B cell (primary cell): ENCODE data around the gene PITPNB. TPM values are rescaled to one million over a fixed set of nuclear protein-coding genes. Genes with fewer than 3 reads are reported as not detected.

Experiments used
- ATAC-seq: fragments of 200-7000 bp; cut with Tn5 transposase; one replicate; pipeline ENCODE4 v1.10.0; 2021; ENCODE audit warnings: low read depth, mild to moderate bottlenecking, moderate number of reproducible peaks, moderate library complexity
- CTCF ChIA-PET: fragments of 350-600 bp; sonication (Branson Sonifier 250); formaldehyde crosslinking; loops from one replicate; lab custom pipeline; 2021; ENCODE audit warnings: antibody characterized with exemption, inconsistent platforms; lab: Charles Lee
- POLR2A ChIA-PET: fragments of 350-600 bp; sonication (Branson Sonifier 250); formaldehyde crosslinking; loops from one replicate; lab custom pipeline; 2021; ENCODE audit warnings: antibody characterized with exemption; lab: Charles Lee
- DNase-seq: peaks from one replicate; pipeline ENCODE4 v3.0.0; 2013
- H2AFZ ChIP-seq: 2 replicates; pipeline ENCODE4 v1.6.1; 2012; ENCODE audit warnings: mild to moderate bottlenecking, low read depth, low read length; ENCODE audit not compliant: insufficient read depth, poor library complexity, severe bottlenecking
- H3K27ac ChIP-seq, 2 donors: 1 replicate in 1 of 2; 2 replicates in 1 of 2; pipeline ENCODE4 v1.5.1; 2012 to 2013; ENCODE audit warnings: low read length in 2 of 2, mild to moderate bottlenecking in 2 of 2, moderate library complexity in 1 of 2
- H3K27me3 ChIP-seq, 4 experiments: fragments of 200-600 bp in 1 of 4; sonication (generic) in 1 of 4; replicated peaks in 1 of 4; 1 replicate in 2 of 4; 2 replicates in 2 of 4; pipeline versions ENCODE4 v1.6.1 to v1.7.0; 2013 to 2016; ENCODE audit warnings: low read length in 3 of 4, mild to moderate bottlenecking in 2 of 4, mixed read lengths in 1 of 4, moderate library complexity in 1 of 4; ENCODE audit not compliant: insufficient read depth in 4 of 4, control insufficient read depth in 3 of 4; ENCODE audit errors: control extremely low read depth in 1 of 4
- H3K36me3 ChIP-seq, 2 experiments: replicated peaks in 1 of 2; 1 replicate in 1 of 2; 2 replicates in 1 of 2; pipeline versions ENCODE4 v1.6.1 to v1.7.1; 2013; ENCODE audit warnings: low read length in 1 of 2; ENCODE audit not compliant: insufficient read depth in 2 of 2, control insufficient read depth in 1 of 2; ENCODE audit errors: control extremely low read depth in 1 of 2, extremely low read depth in 1 of 2
- H3K4me1 ChIP-seq, 2 donors: fragments of 200-600 bp in 1 of 2; sonication (generic) in 1 of 2; 1 replicate in 1 of 2; 2 replicates in 1 of 2; pipeline versions ENCODE4 v1.5.1 to v1.6.1; 2013 to 2017; ENCODE audit warnings: low read length in 2 of 2; ENCODE audit not compliant: control insufficient read depth in 2 of 2, insufficient read depth in 2 of 2
- H3K4me2 ChIP-seq: replicated peaks from 2 replicates; pipeline ENCODE3; 2012; ENCODE audit warnings: mild to moderate bottlenecking, low read depth, low read length; ENCODE audit not compliant: poor library complexity, severe bottlenecking
- H3K4me3 ChIP-seq, 5 experiments: fragments of 200-600 bp in 1 of 5; sonication (generic) in 1 of 5; 1 replicate in 3 of 5; 2 replicates in 2 of 5; pipeline versions ENCODE4 v1.5.1 to v1.7.0; 2011 to 2016; ENCODE audit warnings: low read length in 4 of 5, mild to moderate bottlenecking in 4 of 5, low read depth in 2 of 5, control low read depth in 1 of 5, moderate library complexity in 1 of 5; ENCODE audit not compliant: insufficient read depth in 1 of 5; ENCODE audit errors: control extremely low read depth in 1 of 5, extremely low read depth in 1 of 5
- H3K79me2 ChIP-seq: fragments of 200-600 bp; sonication (generic); one replicate; pipeline ENCODE4 v1.6.0; 2016; ENCODE audit warnings: low read length; ENCODE audit not compliant: control insufficient read depth, insufficient read depth
- H3K9ac ChIP-seq: fragments of 200-600 bp; sonication (generic); 2 replicates; pipeline ENCODE4 v1.6.1; 2017; ENCODE audit warnings: mild to moderate bottlenecking, low read length, moderate library complexity
- H3K9me3 ChIP-seq, 3 donors: one replicate each; pipeline versions ENCODE4 v1.6.1 to v1.7.1; 2013; ENCODE audit warnings: low read length in 2 of 3; ENCODE audit not compliant: control insufficient read depth in 2 of 3, insufficient read depth in 1 of 3; ENCODE audit errors: control extremely low read depth in 1 of 3
- H4K20me1 ChIP-seq: 2 replicates; pipeline ENCODE4 v1.6.0; 2012; ENCODE audit warnings: mild to moderate bottlenecking, low read length; ENCODE audit not compliant: insufficient read depth, control insufficient read depth, poor library complexity, severe bottlenecking
- H3K27ac Mint-ChIP-seq: one replicate; pipeline ENCODE4 v1.8.0; 2021; ENCODE audit warnings: mixed read lengths
- H3K27me3 Mint-ChIP-seq: one replicate; pipeline ENCODE4 v1.8.0; 2021; ENCODE audit warnings: mixed read lengths
- H3K4me1 Mint-ChIP-seq: one replicate; pipeline ENCODE4 v1.8.0; 2021; ENCODE audit warnings: mixed read lengths
- H3K4me3 Mint-ChIP-seq: one replicate; pipeline ENCODE4 v1.8.0; 2021; ENCODE audit warnings: mixed read lengths
- H3K9me3 Mint-ChIP-seq: one replicate; pipeline ENCODE4 v1.8.0; 2022; ENCODE audit warnings: mixed read lengths; ENCODE audit not compliant: insufficient read depth
- EZH2 ChIP-seq: IDR thresholded peaks from 2 replicates; pipeline ENCODE4 v1.6.1; 2012; ENCODE audit warnings: borderline replicate concordance, low read depth, mild to moderate bottlenecking, moderate library complexity, low read length; ENCODE audit not compliant: insufficient read depth, poor library complexity, severe bottlenecking
- WGBS: methylation state at CpG from one replicate; pipeline ENCODE4 v1.1.5; 2013; ENCODE audit warnings: missing lambda C conversion rate; ENCODE audit not compliant: insufficient coverage; 5-methylcytosine and 5-hydroxymethylcytosine counted together
- intact Hi-C: fragments of 100-400 bp; cut with micrococcal nuclease; formaldehyde crosslinking; loops from one replicate; pipeline ENCODE4 v1.10.0; 2022
- polyA plus RNA-seq: library from polyadenylated mRNA; depleted of rRNA; stranded (reverse); fragments of >200 nt; gene quantifications from 2 replicates; pipeline ENCODE4 v1.2.3, GENCODE V29; 2012
- total RNA-seq, 2 donors: library from RNA; stranded (reverse); fragments of 120-200 nt in 1 of 2; gene quantifications; 1 replicate in 1 of 2; 2 replicates in 1 of 2; pipeline versions ENCODE4 v1.2.3 to v1.2.4, GENCODE V29; 2013 to 2022
- TF ChIP-seq, protein P1 (sequence below): fragments of 200-600 bp; IDR thresholded peaks from one replicate; pipeline ENCODE4 v1.8.0; 2022; ENCODE audit warnings: antibody characterized with exemption, mild to moderate bottlenecking

PITPNB gene
- total and polyA plus RNA-seq, 2 donors (not counting 1 experiment from before 2014, with no cell fraction given) = 17.5 to 82.3 TPM

DNA sequence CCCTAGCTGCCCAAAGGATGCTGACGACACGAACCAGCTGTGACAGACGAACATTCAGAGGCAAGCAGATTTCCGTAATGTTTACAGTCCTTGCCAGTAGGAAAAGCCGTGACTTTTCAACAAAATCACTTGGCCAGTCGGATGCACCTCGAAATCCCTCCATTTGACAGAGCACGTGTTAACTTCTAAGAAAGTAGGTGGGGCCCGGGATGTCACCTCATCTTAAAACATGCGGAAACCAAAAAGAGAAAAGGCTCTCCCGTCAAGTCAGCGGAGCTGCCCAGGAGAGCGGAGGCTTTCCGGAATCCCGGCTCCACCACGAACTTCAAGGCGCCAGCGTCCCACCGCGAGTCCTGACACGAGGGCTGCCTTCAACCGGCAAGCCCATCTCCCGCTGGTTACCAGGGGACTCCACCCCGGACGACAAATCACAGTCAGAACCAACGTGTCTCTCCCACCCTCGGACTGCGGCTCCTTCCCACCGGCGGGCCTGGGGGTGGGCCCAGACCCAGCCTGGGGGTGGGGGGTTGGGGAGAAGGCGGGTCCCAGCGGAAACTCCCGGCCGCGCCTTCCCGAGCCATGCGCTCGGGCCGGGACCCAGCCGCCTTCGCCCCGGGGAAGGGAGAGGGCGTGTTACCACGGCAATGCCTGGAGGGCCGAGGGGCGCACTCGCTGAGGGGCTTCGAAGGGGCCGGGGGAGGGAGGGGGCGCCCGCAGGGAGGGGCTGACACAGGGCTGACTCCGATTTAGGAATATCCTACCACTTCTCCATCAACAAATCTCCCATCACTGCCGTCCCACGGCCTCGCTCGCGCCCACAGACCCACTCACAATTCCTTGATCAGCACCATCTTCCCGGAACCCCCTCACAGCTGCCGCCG, 475 bp downstream of the PITPNB start:
- Histone ChIP-seq H3K79me2 (peaks cover 90% of the 10 kb centered on the region), H2AFZ (peak overlapping the region; percentile 63), H3K36me3 (no peaks in the 10 kb centered on the region), H3K4me2 (peak overlapping the region; percentile 70), H3K4me3 (peak overlapping the region; percentile 39 to 91 (median 72)), H4K20me1 (peaks cover 38% of the 10 kb centered on the region), H3K4me1 (peaks cover 20 to 33% of the 10 kb centered on the region in 2 donors), H3K27ac (peak overlapping the region; percentile 68 to 98), H3K27me3 (no peaks in the 10 kb centered on the region), H3K9ac (peak overlapping the region; percentile 96), H3K9me3 (no peaks in the 10 kb centered on the region)
- DNase-seq = peak; percentile 59
- H3K4me3 Mint-ChIP-seq = peak overlapping the region; percentile 99
- H3K4me1 Mint-ChIP-seq = peaks cover 65% of the 10 kb centered on the region
- ChIA-PET POLR2A (no interaction called here), CTCF (interaction anchor here (0.9 to 2.3 kb wide), 5 partner anchors 10 to 91 kb away, joined by 3 to 7 read pairs (median 3); no protein-coding TSS in a partner anchor)
- intact Hi-C loops = loop anchor here (5.0 kb wide), 1 partner anchor 824 kb away; the partner anchor contains the start of genes CHEK2 and HSCB
- H3K27ac Mint-ChIP-seq = peak overlapping the region; percentile 99
- TF ChIP-seq EZH2 = no peak
- TF ChIP-seq, protein P1, sequence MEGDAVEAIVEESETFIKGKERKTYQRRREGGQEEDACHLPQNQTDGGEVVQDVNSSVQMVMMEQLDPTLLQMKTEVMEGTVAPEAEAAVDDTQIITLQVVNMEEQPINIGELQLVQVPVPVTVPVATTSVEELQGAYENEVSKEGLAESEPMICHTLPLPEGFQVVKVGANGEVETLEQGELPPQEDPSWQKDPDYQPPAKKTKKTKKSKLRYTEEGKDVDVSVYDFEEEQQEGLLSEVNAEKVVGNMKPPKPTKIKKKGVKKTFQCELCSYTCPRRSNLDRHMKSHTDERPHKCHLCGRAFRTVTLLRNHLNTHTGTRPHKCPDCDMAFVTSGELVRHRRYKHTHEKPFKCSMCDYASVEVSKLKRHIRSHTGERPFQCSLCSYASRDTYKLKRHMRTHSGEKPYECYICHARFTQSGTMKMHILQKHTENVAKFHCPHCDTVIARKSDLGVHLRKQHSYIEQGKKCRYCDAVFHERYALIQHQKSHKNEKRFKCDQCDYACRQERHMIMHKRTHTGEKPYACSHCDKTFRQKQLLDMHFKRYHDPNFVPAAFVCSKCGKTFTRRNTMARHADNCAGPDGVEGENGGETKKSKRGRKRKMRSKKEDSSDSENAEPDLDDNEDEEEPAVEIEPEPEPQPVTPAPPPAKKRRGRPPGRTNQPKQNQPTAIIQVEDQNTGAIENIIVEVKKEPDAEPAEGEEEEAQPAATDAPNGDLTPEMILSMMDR = no peak
- WGBS = 1% methylated on average over 46 of the region's 60 CpGs
- ATAC-seq = peak; percentile 8
- H3K27me3 Mint-ChIP-seq = no peaks in the 10 kb centered on the region
- no peaks in the 10 kb centered on the region for H3K9me3 Mint-ChIP-seq

DNA sequence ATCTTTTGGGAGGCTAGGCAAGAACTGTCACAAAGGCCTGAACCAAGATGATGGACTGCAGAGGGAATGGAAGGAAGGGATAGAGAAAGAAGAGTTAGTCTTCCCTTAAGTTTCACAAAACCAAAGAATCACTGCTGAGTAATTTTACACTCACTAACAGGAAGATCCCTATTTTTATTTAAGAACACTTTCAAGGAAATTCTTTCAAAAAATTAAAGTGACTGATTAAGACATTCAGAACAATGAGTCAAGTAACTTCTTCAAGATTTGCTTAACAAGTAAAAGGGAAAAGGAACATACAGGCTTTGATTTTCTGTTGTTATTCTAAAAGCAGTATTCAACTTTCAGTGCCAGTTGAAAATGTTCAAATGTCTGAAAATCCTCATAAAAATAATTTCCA, 3.1 kb downstream of the PITPNB start:
- Histone ChIP-seq H3K9me3 (no peaks in the 10 kb centered on the region), H3K36me3 (peaks cover 0 to 10% of the 10 kb centered on the region in 2 experiments), H3K9ac (no peak overlapping the region), H3K79me2 (peaks cover 94% of the 10 kb centered on the region), H3K4me1 (peaks cover 20 to 39% of the 10 kb centered on the region in 2 donors), H3K27me3 (no peaks in the 10 kb centered on the region), H3K27ac (peak overlapping the region in 1 of 2 donors; percentile 30), H4K20me1 (peaks cover 60% of the 10 kb centered on the region), H2AFZ (no peak overlapping the region), H3K4me3 (no peak overlapping the region), H3K4me2 (no peak overlapping the region)
- Mint-ChIP-seq H3K4me3 (peak overlapping the region; percentile 51), H3K27ac (peak overlapping the region; percentile 27), H3K4me1 (peaks cover 71% of the 10 kb centered on the region), H3K9me3 (no peaks in the 10 kb centered on the region), H3K27me3 (no peaks in the 10 kb centered on the region)
- ChIA-PET POLR2A (no interaction called here), CTCF (no interaction called here)
- TF ChIP-seq, protein P1 = no peak
- TF ChIP-seq EZH2 = no peak
- DNase-seq (no peak), ATAC-seq (no peak)
- intact Hi-C loops = loop anchor here (5.0 kb wide), 1 partner anchor 826 kb away; the partner anchor contains the start of genes CHEK2 and HSCB
